AG04450 (cell line): ENCODE results near the gene SUDS3. TPM values are rescaled to one million over a fixed set of nuclear protein-coding genes. Genes with fewer than 3 reads are reported as not detected.

ENCODE experiments used
- CTCF ChIA-PET: fragments of 300-600, 350-600 bp; formaldehyde crosslinking; extraction: SDS; loops from one replicate; lab custom pipeline; 2022; ENCODE audit warnings: antibody characterized with exemption, inconsistent platforms; lab: Charles Lee
- POLR2A ChIA-PET: fragments of 350-600 bp; formaldehyde crosslinking; extraction: SDS; loops from one replicate; lab custom pipeline; 2021; ENCODE audit warnings: antibody characterized with exemption, inconsistent platforms; lab: Yijun Ruan, JAX
- DNase-seq: peaks from one replicate; pipeline ENCODE4 v3.0.0-alpha.2; 2011; ENCODE audit warnings: low read depth, low spot score
- H3K27ac ChIP-seq: one replicate; pipeline ENCODE4 v1.5.1; 2012; ENCODE audit warnings: low read depth, low read length, control low read depth
- H3K27me3 ChIP-seq: one replicate; pipeline ENCODE4 v1.6.0; 2012; ENCODE audit warnings: low read length; ENCODE audit not compliant: control insufficient read depth, insufficient read depth
- H3K4me3 ChIP-seq: 2 replicates; pipeline ENCODE4 v1.5.1; 2011; ENCODE audit warnings: mild to moderate bottlenecking, low read depth, low read length, control low read depth
- H3K9me3 ChIP-seq: 2 replicates; pipeline ENCODE4 v1.5.1; 2012; ENCODE audit warnings: low read length; ENCODE audit not compliant: control insufficient read depth, insufficient read depth
- CTCF ChIP-seq: IDR thresholded peaks from 2 replicates; pipeline ENCODE4 v1.5.1; 2011; ENCODE audit warnings: low read depth, low read length, control low read depth, inconsistent platforms
- polyA plus RNA-seq: library from polyadenylated mRNA; depleted of rRNA; stranded (reverse); fragments of >200 nt; gene quantifications from 2 replicates; pipeline ENCODE4 v1.2.3, GENCODE V29; 2011

Gene SUDS3
- polyA plus RNA-seq, 1 experiment: 28.9 TPM

GRCh38 chr12:118436986-118437385 is 60.6 kb downstream of the SUDS3 start:
- CTCF ChIA-PET: no interaction called here
- Histone ChIP-seq H3K27ac (no peak overlapping the region), H3K4me3 (no peak overlapping the region), H3K27me3 (no peaks in the 10 kb centered on the region), H3K9me3 (no peaks in the 10 kb centered on the region; the same call in 1 of the 2 replicates)
- DNase-seq: no peak
- no peak for TF ChIP-seq CTCF
- POLR2A ChIA-PET: no interaction called here

GRCh38 chr12:118439068-118439467 is 62.7 kb downstream of the SUDS3 start:
- POLR2A ChIA-PET: no interaction called here
- DNase-seq: no peak
- Histone ChIP-seq H3K27ac (no peak overlapping the region), H3K9me3 (no peaks in the 10 kb centered on the region), H3K27me3 (no peaks in the 10 kb centered on the region), H3K4me3 (no peak overlapping the region)
- TF ChIP-seq CTCF: no peak
- CTCF ChIA-PET: no interaction called here

- H3K4me3 ChIP-seq: no peak overlapping the region
- DNase-seq: no peak
- ChIA-PET CTCF (no interaction called here), POLR2A (no interaction called here)
- no peaks in the 10 kb centered on the region for H3K27me3 ChIP-seq
- TF ChIP-seq CTCF: no peak
- no peak overlapping the region for H3K27ac ChIP-seq
- H3K9me3 ChIP-seq: no peaks in the 10 kb centered on the region
These were observed 69.9 kb downstream of the SUDS3 start for GRCh38 chr12:118446247-118446646.

GRCh38 chr12:118447181-118447580 is 70.8 kb downstream of the SUDS3 start:
- H3K27ac ChIP-seq: no peak overlapping the region
- no peaks in the 10 kb centered on the region for H3K27me3 ChIP-seq
- no peaks in the 10 kb centered on the region for H3K9me3 ChIP-seq
- TF ChIP-seq CTCF: no peak
- H3K4me3 ChIP-seq: no peak overlapping the region
- POLR2A ChIA-PET: no interaction called here
- CTCF ChIA-PET: no interaction called here
- DNase-seq: no peak

- Histone ChIP-seq H3K27me3 (no peaks in the 10 kb centered on the region), H3K4me3 (no peak overlapping the region), H3K27ac (no peak overlapping the region), H3K9me3 (no peaks in the 10 kb centered on the region)
- POLR2A ChIA-PET: no interaction called here
- CTCF ChIA-PET: no interaction called here
- no peak for TF ChIP-seq CTCF
- DNase-seq: no peak
These were observed 72.0 kb downstream of the SUDS3 start for GRCh38 chr12:118448341-118448740.
